HK-2 (cell line): ENCODE measurements around the gene TUBB2B.

Experiments used
- DNase-seq: peaks from one replicate; pipeline ENCODE4 v3.0.0-alpha.2; 2018; ENCODE audit not compliant: unreplicated experiment

TUBB2B gene

GRCh38 chr6:3227363-3228045 lies at the start of gene TUBB2B:
TUBB2B (minus strand) TSS chr6:3227653; CDS start chr6:3227543, 110 bp downstream.
- DNase-seq = peak; percentile 57

GRCh38 chr6:3277251-3277650 lies 49.8 kb upstream of the TUBB2B start:
- DNase-seq = no peak

- no peak for DNase-seq
Observed at GRCh38 chr6:3276174-3277167, 49.0 kb upstream of the TUBB2B start.

- DNase-seq = no peak
Observed at GRCh38 chr6:3273707-3274521, 46.5 kb upstream of the TUBB2B start.

GRCh38 chr6:3272911-3273547 lies 45.6 kb upstream of the TUBB2B start:
- DNase-seq = no peak

GRCh38 chr6:3271756-3272155 lies 44.3 kb upstream of the TUBB2B start:
- no peak for DNase-seq

GRCh38 chr6:3270258-3270657 lies 42.8 kb upstream of the TUBB2B start:
- DNase-seq = no peak

- DNase-seq = no peak
Observed at GRCh38 chr6:3269281-3269975, 42.0 kb upstream of the TUBB2B start.

- no peak for DNase-seq
Observed at GRCh38 chr6:3268680-3269079, 41.2 kb upstream of the TUBB2B start.

GRCh38 chr6:3267162-3267561 lies 39.7 kb upstream of the TUBB2B start:
- no peak for DNase-seq

- DNase-seq = no peak
Observed at GRCh38 chr6:3266170-3266569, 38.7 kb upstream of the TUBB2B start.

GRCh38 chr6:3265671-3266070 lies 38.2 kb upstream of the TUBB2B start:
- DNase-seq = no peak

- DNase-seq = no peak
Observed at GRCh38 chr6:3264356-3264755, 36.9 kb upstream of the TUBB2B start.

- DNase-seq = no peak
Observed at GRCh38 chr6:3263096-3263495, 35.6 kb upstream of the TUBB2B start.

GRCh38 chr6:3261921-3262320 lies 34.5 kb upstream of the TUBB2B start:
- no peak for DNase-seq

GRCh38 chr6:3261518-3261820 lies 34.0 kb upstream of the TUBB2B start:
- no peak for DNase-seq

GRCh38 chr6:3260772-3261517 lies 33.5 kb upstream of the TUBB2B start:
- DNase-seq = no peak

GRCh38 chr6:3260296-3260695 lies 32.8 kb upstream of the TUBB2B start:
- no peak for DNase-seq

- DNase-seq = peak; percentile 46
Observed at GRCh38 chr6:3259491-3259958, 32.1 kb upstream of the TUBB2B start.
